Ovary (tissue), 3 donors: ENCODE results near the gene CCNDBP1.

ENCODE experiments used
- POLR2A ChIP-seq: fragments of 450-650 bp; IDR thresholded peaks from one replicate; pipeline ENCODE4 v1.6.1; 2017; ENCODE audit warnings: antibody characterized with exemption, mild to moderate bottlenecking, moderate library complexity
- TF ChIP-seq, protein P1 (sequence below), 3 donors: fragments of 450-650 bp in 2 of 3; fragments of 200-600 bp in 1 of 3; IDR thresholded peaks; one replicate each; pipeline versions ENCODE4 v1.5.1 to v1.8.0; 2016 to 2022; ENCODE audit warnings: antibody characterized with exemption in 3 of 3, mild to moderate bottlenecking in 1 of 3
- donor health status: DM: no; HTN: no; CAD: no.

GRCh38 chr15:43198992-43199391 is 13.8 kb downstream of the CCNDBP1 start:
- TF ChIP-seq, protein P1, sequence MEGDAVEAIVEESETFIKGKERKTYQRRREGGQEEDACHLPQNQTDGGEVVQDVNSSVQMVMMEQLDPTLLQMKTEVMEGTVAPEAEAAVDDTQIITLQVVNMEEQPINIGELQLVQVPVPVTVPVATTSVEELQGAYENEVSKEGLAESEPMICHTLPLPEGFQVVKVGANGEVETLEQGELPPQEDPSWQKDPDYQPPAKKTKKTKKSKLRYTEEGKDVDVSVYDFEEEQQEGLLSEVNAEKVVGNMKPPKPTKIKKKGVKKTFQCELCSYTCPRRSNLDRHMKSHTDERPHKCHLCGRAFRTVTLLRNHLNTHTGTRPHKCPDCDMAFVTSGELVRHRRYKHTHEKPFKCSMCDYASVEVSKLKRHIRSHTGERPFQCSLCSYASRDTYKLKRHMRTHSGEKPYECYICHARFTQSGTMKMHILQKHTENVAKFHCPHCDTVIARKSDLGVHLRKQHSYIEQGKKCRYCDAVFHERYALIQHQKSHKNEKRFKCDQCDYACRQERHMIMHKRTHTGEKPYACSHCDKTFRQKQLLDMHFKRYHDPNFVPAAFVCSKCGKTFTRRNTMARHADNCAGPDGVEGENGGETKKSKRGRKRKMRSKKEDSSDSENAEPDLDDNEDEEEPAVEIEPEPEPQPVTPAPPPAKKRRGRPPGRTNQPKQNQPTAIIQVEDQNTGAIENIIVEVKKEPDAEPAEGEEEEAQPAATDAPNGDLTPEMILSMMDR (IDR thresholded peaks at IDR 0.05) = no peak
- no peak for TF ChIP-seq POLR2A
